ENCODE measurements around the gene IDE. TPM values are rescaled to one million over a fixed set of nuclear protein-coding genes. Genes with fewer than 3 reads are reported as not detected.
"Not testable (repeated sequence)": the region's sequence is repeated elsewhere in the genome, so short reads cannot be mapped to it uniquely, and the experiment has no call there.

The IDE gene
- 47.9 and 50.2 TPM in 2 replicates for total RNA-seq

GRCh38 chr10:92573798-92574547 is at the start of gene IDE:
Gene IDE (minus strand): TSS chr10:92574093. CDS start chr10:92574019, 74 bp downstream.
- intact Hi-C loops (cut with micrococcal nuclease): loop anchor here (1.0 to 5.0 kb wide), 3 partner anchors 17 to 282 kb away; partner anchors contain the start of genes CPEB3 and MARCHF5
- Mint-ChIP-seq H3K9me3 (no peaks in the 10 kb centered on the region), H3K4me1 (peaks cover 29% of the 10 kb centered on the region), H3K36me3 (ENCODE audit: low read depth) (peaks cover 22% of the 10 kb centered on the region), H3K4me3 (peak within 1 kb of the TSS; percentile 79), H3K27ac (peak within 1 kb of the TSS; percentile 92), H3K27me3 (no peaks in the 10 kb centered on the region)
- peak; percentile 96 for DNase-seq

- Mint-ChIP-seq H3K36me3 (ENCODE audit: low read depth) (peaks cover 71% of the 10 kb centered on the region), H3K4me1 (peaks cover 14% of the 10 kb centered on the region), H3K4me3 (no peak overlapping the region), H3K27me3 (no peaks in the 10 kb centered on the region), H3K27ac (no peak overlapping the region), H3K9me3 (peaks cover 8% of the 10 kb centered on the region)
- no peak for DNase-seq
- intact Hi-C loops (cut with micrococcal nuclease): no loop called here
Observed at GRCh38 chr10:92619368-92619767, 45.5 kb upstream of the IDE start.

GRCh38 chr10:92615515-92615914 is 41.6 kb upstream of the IDE start:
- Mint-ChIP-seq H3K9me3 (no peaks in the 10 kb centered on the region), H3K27me3 (no peaks in the 10 kb centered on the region), H3K27ac (no peak overlapping the region), H3K4me1 (peaks cover 15% of the 10 kb centered on the region), H3K36me3 (ENCODE audit: low read depth) (peaks cover 54% of the 10 kb centered on the region), H3K4me3 (no peak overlapping the region)
- intact Hi-C loops (cut with micrococcal nuclease): no loop called here
- DNase-seq: no peak

GRCh38 chr10:92604841-92605240 is 30.9 kb upstream of the IDE start:
- H3K4me1 Mint-ChIP-seq: peaks cover 45% of the 10 kb centered on the region
- no peaks in the 10 kb centered on the region for H3K9me3 Mint-ChIP-seq
- peak overlapping the region; percentile 24 for H3K4me3 Mint-ChIP-seq

GRCh38 chr10:92598321-92598720 is 24.4 kb upstream of the IDE start:
- peaks cover 27% of the 10 kb centered on the region for H3K36me3 Mint-ChIP-seq (ENCODE audit: low read depth)
- peak overlapping the region; percentile 36 for H3K27ac Mint-ChIP-seq
- intact Hi-C loops (cut with micrococcal nuclease): no loop called here
- no peak for DNase-seq
- no peaks in the 10 kb centered on the region for H3K27me3 Mint-ChIP-seq
- H3K4me3 Mint-ChIP-seq: peak overlapping the region; percentile 12
- H3K4me1 Mint-ChIP-seq: peaks cover 61% of the 10 kb centered on the region
- H3K9me3 Mint-ChIP-seq: no peaks in the 10 kb centered on the region

More at GRCh38 chr10:92604841-92605240, 30.9 kb upstream of the IDE start:
- intact Hi-C loops (cut with micrococcal nuclease): no loop called here
- DNase-seq: no peak
- Mint-ChIP-seq H3K36me3 (ENCODE audit: low read depth) (peaks cover 47% of the 10 kb centered on the region), H3K27me3 (no peaks in the 10 kb centered on the region), H3K27ac (peak overlapping the region; percentile 27)

- Mint-ChIP-seq H3K27me3 (no peaks in the 10 kb centered on the region), H3K4me3 (peak overlapping the region; percentile 99), H3K4me1 (peaks cover 57% of the 10 kb centered on the region), H3K9me3 (no peaks in the 10 kb centered on the region), H3K36me3 (ENCODE audit: low read depth) (peaks cover 13% of the 10 kb centered on the region), H3K27ac (peak overlapping the region; percentile 61)
- intact Hi-C loops (cut with micrococcal nuclease): no loop called here
- DNase-seq: no peak
Observed at GRCh38 chr10:92595505-92595904, 21.6 kb upstream of the IDE start.

- Mint-ChIP-seq H3K27ac (peak overlapping the region; percentile 98), H3K36me3 (ENCODE audit: low read depth) (peaks cover 11% of the 10 kb centered on the region), H3K27me3 (no peaks in the 10 kb centered on the region), H3K4me1 (peaks cover 58% of the 10 kb centered on the region), H3K4me3 (peak overlapping the region; percentile 99), H3K9me3 (no peaks in the 10 kb centered on the region)
- intact Hi-C loops (cut with micrococcal nuclease): loop anchor here (5.0 kb wide), 3 partner anchors 77 to 253 kb away; partner anchors contain the start of gene EXOC6
- DNase-seq: no peak
Observed at GRCh38 chr10:92593619-92594588, 20.0 kb upstream of the IDE start.

GRCh38 chr10:92592761-92593618 is 19.1 kb upstream of the IDE start, which contains the start of gene KIF11:
Gene KIF11 (plus strand): TSS chr10:92593130. CDS start chr10:92593376, 246 bp downstream.
- Mint-ChIP-seq H3K9me3 (no peaks in the 10 kb centered on the region), H3K27ac (peak within 1 kb of the TSS; percentile 98), H3K4me1 (peaks cover 52% of the 10 kb centered on the region), H3K27me3 (no peaks in the 10 kb centered on the region), H3K4me3 (peak within 1 kb of the TSS; percentile 99), H3K36me3 (ENCODE audit: low read depth) (peaks cover 8% of the 10 kb centered on the region)
- intact Hi-C loops (cut with micrococcal nuclease): loop anchor here (1.0 to 5.0 kb wide), 4 partner anchors 76 to 302 kb away; partner anchors contain the start of genes CPEB3, EXOC6 and MARCHF5
- peak; percentile 99 for DNase-seq

GRCh38 chr10:92591550-92592022 is 17.7 kb upstream of the IDE start:
- Mint-ChIP-seq H3K4me3 (peak overlapping the region; percentile 99), H3K27ac (peak overlapping the region; percentile 98), H3K36me3 (ENCODE audit: low read depth) (peaks cover 4% of the 10 kb centered on the region), H3K4me1 (peaks cover 40% of the 10 kb centered on the region), H3K27me3 (no peaks in the 10 kb centered on the region), H3K9me3 (no peaks in the 10 kb centered on the region)
- DNase-seq: peak; percentile 97
- intact Hi-C loops (cut with micrococcal nuclease): loop anchor here (1.0 to 5.0 kb wide), 8 partner anchors 11 to 668 kb away; partner anchors contain the start of genes BTAF1, CPEB3, EXOC6 and IDE

GRCh38 chr10:92590623-92591549 is 17.0 kb upstream of the IDE start:
- peak overlapping the region; percentile 99 for H3K4me3 Mint-ChIP-seq
- H3K4me1 Mint-ChIP-seq: peaks cover 35% of the 10 kb centered on the region
- H3K27ac Mint-ChIP-seq: peak overlapping the region; percentile 98
- no peaks in the 10 kb centered on the region for H3K9me3 Mint-ChIP-seq
- no peaks in the 10 kb centered on the region for H3K27me3 Mint-ChIP-seq
- peak; percentile 65 for DNase-seq
- H3K36me3 Mint-ChIP-seq (ENCODE audit: low read depth): peaks cover 4% of the 10 kb centered on the region
- intact Hi-C loops (cut with micrococcal nuclease): loop anchor here (1.0 to 5.0 kb wide), 7 partner anchors 11 to 668 kb away; partner anchors contain the start of genes BTAF1, EXOC6 and IDE

- H3K27me3 Mint-ChIP-seq; H3K4me1 Mint-ChIP-seq; DNase-seq; H3K27ac Mint-ChIP-seq; H3K36me3 Mint-ChIP-seq (ENCODE audit: low read depth); H3K9me3 Mint-ChIP-seq; intact Hi-C loops (cut with micrococcal nuclease); H3K4me3 Mint-ChIP-seq: not testable (repeated sequence)
Observed at GRCh38 chr10:92582347-92582746, 8.5 kb upstream of the IDE start.

GRCh38 chr10:92575961-92576360 is 2.1 kb upstream of the IDE start:
- intact Hi-C loops (cut with micrococcal nuclease): no loop called here
- DNase-seq: no peak
- H3K9me3 Mint-ChIP-seq: no peaks in the 10 kb centered on the region
- H3K27me3 Mint-ChIP-seq: no peaks in the 10 kb centered on the region
- H3K4me1 Mint-ChIP-seq: peaks cover 24% of the 10 kb centered on the region
- H3K4me3 Mint-ChIP-seq: no peak overlapping the region
- peaks cover 14% of the 10 kb centered on the region for H3K36me3 Mint-ChIP-seq (ENCODE audit: low read depth)
- H3K27ac Mint-ChIP-seq: no peak overlapping the region
